Type B pancreatic cell (in vitro differentiated cells): ENCODE measurements around the gene ZNF474. TPM values are rescaled to one million over a fixed set of nuclear protein-coding genes. Genes with fewer than 3 reads are reported as not detected.

Source experiments
- DNase-seq: peaks from one replicate; pipeline ENCODE4 v3.0.0; 2021; ENCODE audit warnings: mixed read lengths; ENCODE audit not compliant: unreplicated experiment; ENCODE audit errors: extremely low spot score
- H3K27ac Mint-ChIP-seq: 2 replicates; pipeline ENCODE4 v1.8.0; 2021; ENCODE audit warnings: mild to moderate bottlenecking, mixed read lengths
- H3K27me3 Mint-ChIP-seq: 2 replicates; pipeline ENCODE4 v1.8.0; 2021; ENCODE audit warnings: mixed read lengths
- H3K36me3 Mint-ChIP-seq: 2 replicates; pipeline ENCODE4 v1.8.0; 2021; ENCODE audit warnings: mixed read lengths
- H3K4me1 Mint-ChIP-seq: one replicate; pipeline ENCODE4 v1.8.0; 2021; ENCODE audit warnings: mixed read lengths; ENCODE audit not compliant: unreplicated experiment
- H3K4me3 Mint-ChIP-seq: 2 replicates; pipeline ENCODE4 v1.8.0; 2021; ENCODE audit warnings: mild to moderate bottlenecking, mixed read lengths
- H3K9me3 Mint-ChIP-seq: 2 replicates; pipeline ENCODE4 v1.8.0; 2021; ENCODE audit warnings: mixed read lengths
- CTCF ChIP-seq: fragments of 200-600 bp; sonication (generic); conservative IDR thresholded peaks from 2 replicates; pipeline ENCODE4 v1.5.0; 2021; ENCODE audit warnings: antibody characterized with exemption, mild to moderate bottlenecking
- long read RNA-seq: library from polyadenylated mRNA; unstranded; transcript quantifications from one replicate; pipeline ENCODE4 v2.0.0, GENCODE V29; 2020
- total RNA-seq: library from RNA; stranded (reverse); gene quantifications from 2 replicates; pipeline ENCODE4 v1.2.1, GENCODE V29; 2021; ENCODE audit warnings: low replicate concordance

Gene ZNF474
- 0.24 and 1.9 TPM in 2 replicates for total RNA-seq
- long read RNA-seq = 0 reads

GRCh38 chr5:122129306-122129705 lies at the start of gene ZNF474:
Gene ZNF474 (plus strand): TSS chr5:122129546. CDS start chr5:122151991, 22,445 bp downstream.
- Mint-ChIP-seq H3K27me3 (no peaks in the 10 kb centered on the region), H3K4me3 (peak within 1 kb of the TSS; percentile 34), H3K36me3 (no peaks in the 10 kb centered on the region)

GRCh38 chr5:122081541-122081940 lies 47.8 kb upstream of the ZNF474 start:
- DNase-seq = no peak
- Mint-ChIP-seq H3K9me3 (no peaks in the 10 kb centered on the region), H3K36me3 (no peaks in the 10 kb centered on the region), H3K27ac (no peak overlapping the region), H3K4me3 (no peak overlapping the region), H3K27me3 (peaks cover 48% of the 10 kb centered on the region), H3K4me1 (peaks cover 18% of the 10 kb centered on the region)
- no peak for TF ChIP-seq CTCF

More at GRCh38 chr5:122129306-122129705, at the start of gene ZNF474:
- Mint-ChIP-seq H3K4me1 (peaks cover 21% of the 10 kb centered on the region), H3K9me3 (no peaks in the 10 kb centered on the region), H3K27ac (peak within 1 kb of the TSS; percentile 59)
- DNase-seq = no peak
- no peak for TF ChIP-seq CTCF

- no peak for DNase-seq
- Mint-ChIP-seq H3K9me3 (no peaks in the 10 kb centered on the region), H3K36me3 (no peaks in the 10 kb centered on the region), H3K4me1 (peaks cover 6% of the 10 kb centered on the region), H3K27ac (no peak overlapping the region), H3K27me3 (peaks cover 37% of the 10 kb centered on the region), H3K4me3 (no peak overlapping the region)
- TF ChIP-seq CTCF = no peak
These were observed 45.8 kb upstream of the ZNF474 start for GRCh38 chr5:122083535-122083934.

- no peak for DNase-seq
- Mint-ChIP-seq H3K36me3 (no peaks in the 10 kb centered on the region), H3K4me3 (no peak overlapping the region), H3K27me3 (peaks cover 29% of the 10 kb centered on the region), H3K4me1 (no peaks in the 10 kb centered on the region), H3K27ac (no peak overlapping the region), H3K9me3 (no peaks in the 10 kb centered on the region)
- no peak for TF ChIP-seq CTCF
These were observed 44.3 kb upstream of the ZNF474 start for GRCh38 chr5:122085041-122085440.

- Mint-ChIP-seq H3K4me3 (no peak overlapping the region), H3K27ac (no peak overlapping the region), H3K36me3 (no peaks in the 10 kb centered on the region), H3K9me3 (no peaks in the 10 kb centered on the region), H3K4me1 (no peaks in the 10 kb centered on the region), H3K27me3 (peaks cover 16% of the 10 kb centered on the region)
- no peak for DNase-seq
- TF ChIP-seq CTCF = no peak
These were observed 40.0 kb upstream of the ZNF474 start for GRCh38 chr5:122089096-122090013.
